ENCODE results near the gene TAOK3. TPM values are rescaled to one million over a fixed set of nuclear protein-coding genes. Genes with fewer than 3 reads are reported as not detected.

TAOK3 gene
- polyA plus RNA-seq, 3 donors, result 19.7 to 58.3 (median 44.8) TPM

DNA sequence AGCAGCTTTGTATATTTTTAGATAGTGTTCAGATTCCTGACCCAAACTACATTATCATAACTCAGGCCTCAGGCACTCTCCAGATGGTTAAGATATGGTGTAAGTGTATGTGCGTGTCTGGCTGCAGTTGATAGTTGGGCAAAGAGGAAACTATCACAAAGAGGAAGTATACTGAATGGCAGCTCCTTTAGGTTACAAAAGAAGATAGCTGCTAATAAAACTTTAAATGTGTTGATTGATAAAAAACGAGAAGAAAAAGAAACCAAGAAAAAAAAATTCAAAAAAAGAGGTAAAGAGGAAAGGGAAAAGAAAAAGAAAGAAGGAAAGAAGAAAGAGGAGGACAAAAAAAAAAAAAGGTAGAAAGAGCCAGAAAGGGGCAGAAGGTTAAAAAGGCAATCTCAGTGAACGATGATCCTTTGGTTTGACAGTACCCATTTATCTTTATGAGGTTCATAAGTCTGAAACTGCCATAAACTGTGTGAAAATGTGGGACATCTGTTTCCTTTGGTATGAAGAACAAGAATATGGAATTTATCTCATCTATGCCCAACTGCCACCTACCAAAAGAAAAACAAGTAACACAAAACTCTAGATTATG lies 42.2 kb downstream of the TAOK3 start:
- intact Hi-C loops (cut with micrococcal nuclease), result loop anchor here in 1 of 2 donors (5.0 kb wide), 1 partner anchor 42 kb away; the partner anchor contains the start of gene TAOK3
- H3K4me1 ChIP-seq (ENCODE audit: control insufficient read depth in 1 of 2, insufficient read depth in 2 of 2, low read length in 2 of 2), result peaks cover 45 to 73% of the 10 kb centered on the region in 2 donors

DNA sequence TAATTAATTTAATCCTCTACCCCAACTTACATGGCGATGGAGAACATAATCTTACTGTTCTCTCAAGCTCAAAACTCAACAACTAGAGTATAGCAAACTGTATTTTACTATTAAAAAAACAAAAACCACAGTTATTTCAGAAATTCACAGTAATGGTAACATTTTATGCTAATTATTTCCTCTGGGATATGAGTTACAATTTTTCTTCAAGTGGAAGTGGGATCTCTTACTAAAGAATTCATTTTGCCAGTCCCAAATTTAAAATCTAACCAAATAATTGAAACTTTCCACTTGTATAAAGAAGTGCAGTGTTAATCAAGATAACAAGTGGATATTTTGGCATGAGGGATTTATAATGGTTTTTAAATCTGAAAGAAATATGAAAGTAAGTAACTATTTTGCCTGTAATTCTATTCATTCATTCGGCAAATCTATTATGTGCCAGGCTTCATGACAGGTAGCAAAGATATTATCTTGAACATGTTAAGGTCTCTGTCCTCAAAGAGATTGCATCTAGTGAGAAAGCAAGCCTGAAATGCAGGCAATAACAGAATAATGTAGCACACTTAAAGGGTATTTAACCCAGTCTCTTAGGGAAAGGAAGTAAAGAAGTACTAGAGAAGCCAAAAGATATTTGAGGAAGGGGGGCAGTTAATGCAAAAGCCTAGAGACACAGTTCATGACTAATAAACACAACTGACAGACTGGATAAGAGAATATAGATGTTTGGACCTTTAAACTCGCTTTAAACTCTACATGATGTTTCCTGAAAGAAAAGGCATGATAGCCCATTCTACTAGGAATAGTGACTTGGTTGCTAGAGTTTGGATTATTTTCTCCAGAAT lies 44.0 kb downstream of the TAOK3 start:
- H3K9me3 Mint-ChIP-seq, result no peaks in the 10 kb centered on the region
- Histone ChIP-seq H2AFZ (ENCODE audit: insufficient read depth, low read depth, low read length, poor library complexity, severe bottlenecking) (no peak overlapping the region), H3K4me3 (replicated peaks in 1 of 3; ENCODE audit: low read depth in 2 of 3, low read length in 3 of 3) (no peak overlapping the region), H3K36me3 (replicated peaks in 1 of 2; ENCODE audit: control insufficient read depth in 1 of 2, insufficient read depth in 2 of 2, low read length in 2 of 2) (peaks cover 0 to 7% of the 10 kb centered on the region in 2 donors), H3K4me1 (ENCODE audit: control insufficient read depth in 1 of 2, insufficient read depth in 2 of 2, low read length in 2 of 2) (peaks cover 36 to 60% of the 10 kb centered on the region in 2 donors), H3K27me3 (ENCODE audit: control insufficient read depth in 2 of 2, insufficient read depth in 2 of 2, low read length in 2 of 2) (no peaks in the 10 kb centered on the region), H3K4me2 (replicated peaks; ENCODE audit: extremely low read depth, low read length, poor library complexity, severe bottlenecking) (no peak overlapping the region), H3K9ac (ENCODE audit: insufficient read depth, low read length, poor library complexity, severe bottlenecking) (no peak overlapping the region), H4K20me1 (ENCODE audit: insufficient read depth, low read length) (peaks cover 96% of the 10 kb centered on the region), H3K79me2 (ENCODE audit: insufficient read depth, low read length) (peaks cover 95% of the 10 kb centered on the region), H3K9me3 (replicated peaks in 1 of 2; ENCODE audit: control insufficient read depth in 1 of 2, insufficient read depth in 1 of 2, low read length in 2 of 2) (no peaks in the 10 kb centered on the region), H3K27ac (ENCODE audit: low read depth in 1 of 2, low read length in 2 of 2) (peak overlapping the region in 1 of 2 donors; percentile 56)
- peak overlapping the region in 1 of 7 donors; percentile 51 for H3K27ac Mint-ChIP-seq
- TF ChIP-seq, protein P1, sequence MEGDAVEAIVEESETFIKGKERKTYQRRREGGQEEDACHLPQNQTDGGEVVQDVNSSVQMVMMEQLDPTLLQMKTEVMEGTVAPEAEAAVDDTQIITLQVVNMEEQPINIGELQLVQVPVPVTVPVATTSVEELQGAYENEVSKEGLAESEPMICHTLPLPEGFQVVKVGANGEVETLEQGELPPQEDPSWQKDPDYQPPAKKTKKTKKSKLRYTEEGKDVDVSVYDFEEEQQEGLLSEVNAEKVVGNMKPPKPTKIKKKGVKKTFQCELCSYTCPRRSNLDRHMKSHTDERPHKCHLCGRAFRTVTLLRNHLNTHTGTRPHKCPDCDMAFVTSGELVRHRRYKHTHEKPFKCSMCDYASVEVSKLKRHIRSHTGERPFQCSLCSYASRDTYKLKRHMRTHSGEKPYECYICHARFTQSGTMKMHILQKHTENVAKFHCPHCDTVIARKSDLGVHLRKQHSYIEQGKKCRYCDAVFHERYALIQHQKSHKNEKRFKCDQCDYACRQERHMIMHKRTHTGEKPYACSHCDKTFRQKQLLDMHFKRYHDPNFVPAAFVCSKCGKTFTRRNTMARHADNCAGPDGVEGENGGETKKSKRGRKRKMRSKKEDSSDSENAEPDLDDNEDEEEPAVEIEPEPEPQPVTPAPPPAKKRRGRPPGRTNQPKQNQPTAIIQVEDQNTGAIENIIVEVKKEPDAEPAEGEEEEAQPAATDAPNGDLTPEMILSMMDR (IDR thresholded peaks at IDR 0.05), result no peak
- peaks cover 68% of the 10 kb centered on the region for H3K4me1 Mint-ChIP-seq
- peak in 2 of 3 donors; percentile 33 to 46 for DNase-seq
- intact Hi-C loops (cut with micrococcal nuclease), result loop anchor here in 1 of 2 donors (5.0 kb wide), 1 partner anchor 44 kb away; the partner anchor contains the start of gene TAOK3
- H3K36me3 Mint-ChIP-seq, result peaks cover 4 to 5% of the 10 kb centered on the region in 2 donors
- WGBS (ENCODE audit: insufficient coverage), result no CpG with 5 or more reads among the region's 3 CpGs
- H3K27me3 Mint-ChIP-seq (ENCODE audit: low read depth in 3 of 3), result peaks cover 0 to 2% (median 0%) of the 10 kb centered on the region in 3 donors
- no peak overlapping the region for H3K4me3 Mint-ChIP-seq

More for the DNA sequence above, 42.2 kb downstream of the TAOK3 start:
- Mint-ChIP-seq H3K4me1 (peaks cover 74% of the 10 kb centered on the region), H3K4me3 (peak overlapping the region; percentile 31 to 83), H3K27ac (peak overlapping the region; percentile 83 to 99 (median 92)), H3K27me3 (ENCODE audit: low read depth in 3 of 3) (peaks cover 0 to 5% (median 0%) of the 10 kb centered on the region in 3 donors), H3K9me3 (no peaks in the 10 kb centered on the region), H3K36me3 (peaks cover 2 to 5% of the 10 kb centered on the region in 2 donors)
- Histone ChIP-seq H3K9me3 (replicated peaks in 1 of 2; ENCODE audit: control insufficient read depth in 1 of 2, insufficient read depth in 1 of 2, low read length in 2 of 2) (no peaks in the 10 kb centered on the region), H3K79me2 (ENCODE audit: insufficient read depth, low read length) (peaks cover 95% of the 10 kb centered on the region), H3K36me3 (replicated peaks in 1 of 2; ENCODE audit: control insufficient read depth in 1 of 2, insufficient read depth in 2 of 2, low read length in 2 of 2) (peaks cover 0 to 7% of the 10 kb centered on the region in 2 donors), H3K4me3 (replicated peaks in 1 of 3; ENCODE audit: low read depth in 2 of 3, low read length in 3 of 3) (peak overlapping the region in 2 of 3 experiments; percentile 6 to 33), H3K4me2 (replicated peaks; ENCODE audit: extremely low read depth, low read length, poor library complexity, severe bottlenecking) (peak overlapping the region; percentile 64), H3K27ac (ENCODE audit: low read depth in 1 of 2, low read length in 2 of 2) (peak overlapping the region in 1 of 2 donors; percentile 70), H3K9ac (ENCODE audit: insufficient read depth, low read length, poor library complexity, severe bottlenecking) (peak overlapping the region; percentile 12), H2AFZ (ENCODE audit: insufficient read depth, low read depth, low read length, poor library complexity, severe bottlenecking) (no peak overlapping the region), H4K20me1 (ENCODE audit: insufficient read depth, low read length) (peaks cover 95% of the 10 kb centered on the region), H3K27me3 (ENCODE audit: control insufficient read depth in 2 of 2, insufficient read depth in 2 of 2, low read length in 2 of 2) (no peaks in the 10 kb centered on the region)
- TF ChIP-seq, protein P1 (IDR thresholded peaks at IDR 0.05), result no peak
- no CpG with 5 or more reads among the region's 3 CpGs for WGBS (ENCODE audit: insufficient coverage)
- DNase-seq, result peak; percentile 77 to 86 (median 85)

Data from CD14-positive monocyte (primary cell).